Measurements from ENCODE around the gene BTD.

GRCh38 chr3:15591242-15591641 is 10.3 kb upstream of the BTD start:
- TF ChIP-seq CTCF (IDR thresholded peaks at IDR 0.05; ENCODE audit: extremely low read depth in 1 of 2, insufficient read depth in 1 of 2, low read depth in 1 of 2, low read length in 2 of 2) = no peak
- TF ChIP-seq POLR2A (IDR thresholded peaks at IDR 0.05; ENCODE audit: low read depth, low read length) = no peak
- TF ChIP-seq FOS (IDR thresholded peaks at IDR 0.05; ENCODE audit: borderline replicate concordance, insufficient read depth, low read length) = no peak
- no peak for TF ChIP-seq EZH2 (IDR thresholded peaks at IDR 0.05; ENCODE audit: borderline replicate concordance, low read depth, low read length, severe bottlenecking)

Measured in endothelial cell of umbilical vein (primary cell).